A673 (cell line): ENCODE data around the gene SMARCA4. TPM values are rescaled to one million over a fixed set of nuclear protein-coding genes. Genes with fewer than 3 reads are reported as not detected.
A peak's percentile ranks its signal among the peaks of the same experiment; 100 is the strongest.
"Not testable (repeated sequence)": the region's sequence is repeated elsewhere in the genome, so short reads cannot be mapped to it uniquely, and the experiment has no call there.

Source experiments
- BruUV-seq: library from RNA; stranded (reverse); fragments of 400-500 nt; replicated peaks from 2 replicates; lab custom pipeline; 2021; lab: Mats Ljungman, UMichigan
- CTCF ChIA-PET: fragments of 300-600 bp; sonication (Branson Sonifier 250); formaldehyde crosslinking; loops from one replicate; lab custom pipeline; 2022; ENCODE audit warnings: antibody characterized with exemption; lab: Charles Lee
- POLR2A ChIA-PET: fragments of 300-600 bp; sonication (Branson Sonifier 250); formaldehyde crosslinking; loops from one replicate; lab custom pipeline; 2022; ENCODE audit warnings: antibody characterized with exemption; ENCODE audit not compliant: low non-redundant PET; lab: Charles Lee
- DNase-seq: peaks from one replicate; pipeline ENCODE4 v3.0.0-alpha.2; 2015; ENCODE audit warnings: low spot score
- H3K27ac ChIP-seq: fragments of 200-600 bp; sonication (generic); 2 replicates; pipeline ENCODE4 v1.5.1; 2016; ENCODE audit warnings: mixed run types, low read depth, mild to moderate bottlenecking, mixed read lengths, antibody characterized with exemption, low read length; ENCODE audit not compliant: poor library complexity, severe bottlenecking
- H3K27me3 ChIP-seq: fragments of 200-600 bp; sonication (generic); replicated peaks from 2 replicates; pipeline ENCODE4 v1.6.1; 2017; ENCODE audit warnings: mixed run types, low read depth, mild to moderate bottlenecking, mixed read lengths, antibody characterized with exemption, low read length; ENCODE audit not compliant: insufficient read depth, poor library complexity
- H3K36me3 ChIP-seq: fragments of 200-600 bp; sonication (generic); 2 replicates; pipeline ENCODE4 v1.6.1; 2016; ENCODE audit warnings: mixed run types, mild to moderate bottlenecking, mixed read lengths, antibody characterized with exemption, low read length; ENCODE audit not compliant: insufficient read depth, poor library complexity, severe bottlenecking
- H3K4me1 ChIP-seq: fragments of 200-600 bp; sonication (generic); 2 replicates; pipeline ENCODE4 v1.6.1; 2017; ENCODE audit warnings: mixed run types, mild to moderate bottlenecking, mixed read lengths, antibody characterized with exemption, low read length; ENCODE audit not compliant: insufficient read depth, poor library complexity, severe bottlenecking
- H3K4me3 ChIP-seq: fragments of 200-600 bp; sonication (generic); 2 replicates; pipeline ENCODE4 v1.5.1; 2016; ENCODE audit warnings: low read depth, mixed run types, mild to moderate bottlenecking, mixed read lengths, low read length; ENCODE audit not compliant: poor library complexity, severe bottlenecking
- H3K9me3 ChIP-seq: fragments of 200-600 bp; sonication (generic); 2 replicates; pipeline ENCODE4 v1.6.1; 2016; ENCODE audit warnings: mixed run types, low read depth, mild to moderate bottlenecking, mixed read lengths, antibody characterized with exemption, low read length; ENCODE audit not compliant: poor library complexity, severe bottlenecking
- EZH2 ChIP-seq: fragments of 200-600 bp; sonication (generic); IDR thresholded peaks from 2 replicates; pipeline ENCODE4 v1.6.1; 2017; ENCODE audit warnings: borderline replicate concordance, low read depth, mild to moderate bottlenecking, mixed read lengths, antibody characterized with exemption, low read length; ENCODE audit not compliant: poor library complexity, severe bottlenecking
- intact Hi-C: fragments of 100-400 bp; cut with micrococcal nuclease; formaldehyde crosslinking; loops from one replicate; pipeline ENCODE4 v1.10.0; 2022; ENCODE audit not compliant: unreplicated experiment
- total RNA-seq: library from RNA; stranded (reverse); gene quantifications from 2 replicates; pipeline ENCODE4 v1.2.3, GENCODE V29; 2021
- TF ChIP-seq, protein P1 (sequence below): fragments of 300-800, 200-600 bp; sonication (generic); conservative IDR thresholded peaks from 2 replicates; pipeline ENCODE4 v1.5.1; 2017; ENCODE audit warnings: low read depth, mild to moderate bottlenecking, antibody characterized with exemption, low read length, moderate library complexity, mixed read lengths

The SMARCA4 gene
- total RNA-seq, 1 experiment from 2014 or later = 307 TPM

DNA sequence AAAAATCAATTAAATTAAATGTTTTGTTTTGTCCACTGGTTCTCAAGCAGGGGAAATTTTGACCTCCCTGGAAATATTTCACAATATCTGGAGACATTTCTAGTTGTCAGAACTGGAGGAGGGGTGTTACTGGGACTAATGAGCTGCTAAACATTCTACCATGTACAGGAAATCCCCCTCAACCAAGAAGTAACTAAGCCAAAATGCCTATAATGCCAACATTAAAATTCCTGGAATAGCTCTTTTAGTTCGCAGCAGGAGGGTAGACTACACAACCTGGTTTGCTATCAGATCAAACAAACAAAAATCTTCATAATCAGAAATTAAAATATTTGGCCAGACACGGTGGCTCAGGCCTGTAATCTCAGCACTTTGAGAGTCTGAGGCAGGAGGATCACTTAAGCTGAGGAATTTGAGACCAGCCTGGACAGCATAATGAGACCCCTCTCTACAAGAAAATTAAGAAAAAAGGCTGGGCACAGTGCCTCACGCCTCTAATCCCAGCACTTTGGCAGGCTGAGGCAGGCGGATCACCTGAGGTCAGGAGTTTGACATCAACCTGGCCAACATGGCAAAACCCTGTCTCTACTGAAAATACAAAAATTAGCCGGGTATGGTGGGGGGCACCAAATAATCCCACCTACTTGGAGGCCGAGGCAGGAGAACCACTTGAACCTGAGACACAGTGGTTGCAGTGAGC is 13.7 kb upstream of the SMARCA4 start:
- H3K27me3 ChIP-seq = no peaks in the 10 kb centered on the region
- CTCF ChIA-PET = interaction anchor here (0.5 to 1.0 kb wide), 3 partner anchors 10 to 433 kb away, joined by 5 to 12 read pairs (median 6); no protein-coding TSS in a partner anchor
- POLR2A ChIA-PET = no interaction called here
- peak overlapping the region; percentile 38 for H3K27ac ChIP-seq
- peak; percentile 82 for DNase-seq
- TF ChIP-seq, protein P1, sequence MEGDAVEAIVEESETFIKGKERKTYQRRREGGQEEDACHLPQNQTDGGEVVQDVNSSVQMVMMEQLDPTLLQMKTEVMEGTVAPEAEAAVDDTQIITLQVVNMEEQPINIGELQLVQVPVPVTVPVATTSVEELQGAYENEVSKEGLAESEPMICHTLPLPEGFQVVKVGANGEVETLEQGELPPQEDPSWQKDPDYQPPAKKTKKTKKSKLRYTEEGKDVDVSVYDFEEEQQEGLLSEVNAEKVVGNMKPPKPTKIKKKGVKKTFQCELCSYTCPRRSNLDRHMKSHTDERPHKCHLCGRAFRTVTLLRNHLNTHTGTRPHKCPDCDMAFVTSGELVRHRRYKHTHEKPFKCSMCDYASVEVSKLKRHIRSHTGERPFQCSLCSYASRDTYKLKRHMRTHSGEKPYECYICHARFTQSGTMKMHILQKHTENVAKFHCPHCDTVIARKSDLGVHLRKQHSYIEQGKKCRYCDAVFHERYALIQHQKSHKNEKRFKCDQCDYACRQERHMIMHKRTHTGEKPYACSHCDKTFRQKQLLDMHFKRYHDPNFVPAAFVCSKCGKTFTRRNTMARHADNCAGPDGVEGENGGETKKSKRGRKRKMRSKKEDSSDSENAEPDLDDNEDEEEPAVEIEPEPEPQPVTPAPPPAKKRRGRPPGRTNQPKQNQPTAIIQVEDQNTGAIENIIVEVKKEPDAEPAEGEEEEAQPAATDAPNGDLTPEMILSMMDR = no peak
- TF ChIP-seq EZH2 = no peak
- peaks cover 25% of the 10 kb centered on the region for H3K4me1 ChIP-seq
- H3K9me3 ChIP-seq = no peaks in the 10 kb centered on the region
- intact Hi-C loops = loop anchor here (10.0 kb wide), 2 partner anchors 148 to 258 kb away; no protein-coding TSS in a partner anchor
- no peaks in the 10 kb centered on the region for H3K36me3 ChIP-seq
- H3K4me3 ChIP-seq = no peak overlapping the region
- no TSS peak for BruUV-seq

DNA sequence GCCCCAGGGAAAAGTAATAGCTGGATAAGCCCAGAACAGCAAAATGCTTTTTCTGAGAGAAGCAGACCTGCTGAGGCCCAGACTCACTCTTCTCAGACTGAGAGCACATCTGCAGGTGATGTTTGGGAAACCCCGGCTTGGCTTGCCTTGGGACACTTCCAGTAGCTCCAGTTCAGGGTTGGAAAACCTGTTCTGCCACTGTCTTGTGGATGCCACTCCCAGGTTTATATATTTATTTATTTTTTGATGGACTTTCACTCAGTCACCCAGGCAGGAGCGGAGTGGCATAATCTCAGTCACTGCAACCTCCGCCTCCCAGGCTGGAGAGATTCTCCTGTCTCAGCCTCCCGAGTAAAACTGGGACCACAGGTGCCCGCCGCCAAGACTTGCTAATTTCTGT is 8.0 kb upstream of the SMARCA4 start:
- Histone ChIP-seq H3K9me3 (no peaks in the 10 kb centered on the region), H3K36me3 (no peaks in the 10 kb centered on the region), H3K4me1 (peaks cover 7% of the 10 kb centered on the region), H3K27ac (no peak overlapping the region), H3K27me3 (no peaks in the 10 kb centered on the region), H3K4me3 (no peak overlapping the region)
- no TSS peak for BruUV-seq
- DNase-seq = no peak
- POLR2A ChIA-PET = no interaction called here
- CTCF ChIA-PET = no interaction called here
- intact Hi-C loops = no loop called here
- no peak for TF ChIP-seq EZH2
- TF ChIP-seq, protein P1 = no peak

DNA sequence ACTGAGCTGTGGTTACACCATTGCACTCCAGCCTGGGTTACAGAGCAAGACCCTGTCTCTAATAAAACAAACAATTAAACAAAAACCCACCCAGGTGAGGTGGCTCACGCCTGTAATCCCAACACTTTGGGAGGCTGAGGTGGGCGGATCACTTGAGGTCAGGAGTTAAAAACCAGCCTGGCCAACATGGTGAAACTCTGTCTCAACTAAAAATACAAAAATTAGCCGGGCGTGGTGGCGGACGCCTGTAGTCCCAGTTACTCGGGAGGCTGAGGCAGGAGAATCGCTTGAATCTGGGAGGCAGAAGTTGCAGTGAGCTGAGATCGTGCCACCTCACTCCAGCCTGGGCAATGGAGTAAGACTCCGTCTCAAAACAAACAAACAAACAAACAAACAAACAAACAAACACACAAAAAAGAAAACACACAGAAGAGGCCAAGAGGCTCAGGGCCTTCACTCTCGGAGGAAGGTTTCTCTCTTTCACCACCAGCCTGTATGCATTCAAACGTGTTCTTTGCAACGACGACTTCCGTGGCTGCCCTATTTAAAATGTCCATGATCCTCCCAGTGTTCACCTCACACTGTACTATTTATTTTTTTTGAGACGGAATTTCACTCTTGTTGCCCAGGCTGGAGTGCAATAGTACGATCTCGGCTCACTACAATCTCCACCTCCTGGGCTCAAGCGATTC is 1.4 kb upstream of the SMARCA4 start:
- peak overlapping the region; percentile 100 for H3K4me3 ChIP-seq
- BruUV-seq = not testable (repeated sequence)

More for the DNA sequence above, 1.4 kb upstream of the SMARCA4 start:
- H3K9me3 ChIP-seq, POLR2A ChIA-PET, H3K27ac ChIP-seq, H3K36me3 ChIP-seq, intact Hi-C loops, H3K27me3 ChIP-seq, H3K4me1 ChIP-seq, DNase-seq, CTCF ChIA-PET: not testable (repeated sequence)
